Activated gamma-delta T cell treated with Interleukin-2 at 50 U/mL for 16 hours (primary cell): ENCODE results near the gene RIMBP3C.
"Not testable (repeated sequence)": the region's sequence is repeated elsewhere in the genome, so short reads cannot be mapped to it uniquely, and the experiment has no call there.

Source experiments
- DNase-seq: peaks from one replicate; pipeline ENCODE4 v3.0.0-alpha.2; 2020

The RIMBP3C gene

GRCh38 chr22:21571679-21572078, 20.4 kb upstream of the RIMBP3C start:
- no peak for DNase-seq

DNA sequence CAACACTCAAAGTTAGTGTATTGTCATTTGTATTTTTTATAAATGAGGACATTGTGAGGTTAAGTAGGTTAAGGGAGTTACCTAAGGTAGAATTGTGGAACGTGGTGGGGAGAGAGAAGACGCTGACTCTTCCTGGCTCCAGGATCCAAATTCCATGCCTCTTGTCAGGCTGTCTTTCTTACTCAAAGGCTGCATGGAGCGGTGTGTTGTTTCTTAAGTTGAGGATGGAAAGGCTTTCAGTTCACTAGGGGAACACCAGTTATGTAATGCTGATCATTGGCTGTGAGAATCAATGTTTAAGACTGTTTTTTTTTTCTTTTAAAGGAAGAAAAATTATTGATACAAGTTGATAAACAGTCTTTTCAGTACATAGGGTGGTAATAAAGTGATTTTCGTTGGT, 19.1 kb upstream of the RIMBP3C start:
- no peak for DNase-seq

GRCh38 chr22:21569459-21570170, 18.4 kb upstream of the RIMBP3C start:
- no peak for DNase-seq

DNA sequence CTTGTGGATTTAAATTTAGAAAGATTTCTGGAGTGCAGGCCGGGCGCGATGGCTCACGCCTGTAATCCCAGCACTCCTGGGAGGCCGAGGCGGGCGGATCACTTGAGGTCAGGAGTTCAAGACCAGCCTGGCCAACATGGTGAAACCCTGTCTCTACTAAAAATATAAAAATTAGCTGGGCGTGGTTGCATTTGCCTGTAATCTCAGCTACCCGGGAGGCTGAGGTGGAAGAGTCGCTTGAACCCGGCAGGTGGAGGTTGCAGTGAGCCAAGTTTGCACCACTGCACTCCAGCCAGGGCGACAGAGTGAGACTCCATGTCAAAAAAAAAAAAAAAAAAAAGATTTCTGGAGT, 17.8 kb upstream of the RIMBP3C start:
- DNase-seq, result not testable (repeated sequence)

GRCh38 chr22:21568347-21569075, 17.2 kb upstream of the RIMBP3C start:
- peak; percentile 14 for DNase-seq

- DNase-seq, result peak; percentile 79
Measured at GRCh38 chr22:21567456-21568346, 16.4 kb upstream of the RIMBP3C start, which contains the start of gene UBE2L3. UBE2L3 (plus strand) TSS chr22:21567714; CDS start chr22:21567745, 31 bp downstream.

DNA sequence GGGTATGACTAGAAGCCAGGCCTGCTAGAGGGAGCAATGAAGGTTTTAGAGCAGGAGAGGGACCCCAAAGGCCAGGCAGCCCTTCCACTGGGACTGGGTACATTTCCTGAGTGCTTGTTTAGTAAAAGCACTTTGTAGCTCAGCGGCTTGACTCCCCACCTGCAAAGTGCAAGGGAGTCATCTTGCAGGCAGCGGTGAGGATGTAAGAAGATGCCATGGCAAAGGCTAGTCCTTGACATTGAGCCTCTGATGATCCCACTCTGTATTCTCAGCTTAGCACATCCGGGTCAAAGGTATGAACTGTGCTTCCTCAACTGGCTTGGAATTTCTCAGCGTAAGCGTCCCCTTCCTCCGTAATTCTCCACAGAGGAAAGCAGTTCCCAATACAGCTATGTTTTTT, 13.2 kb upstream of the RIMBP3C start:
- DNase-seq, result no peak

DNA sequence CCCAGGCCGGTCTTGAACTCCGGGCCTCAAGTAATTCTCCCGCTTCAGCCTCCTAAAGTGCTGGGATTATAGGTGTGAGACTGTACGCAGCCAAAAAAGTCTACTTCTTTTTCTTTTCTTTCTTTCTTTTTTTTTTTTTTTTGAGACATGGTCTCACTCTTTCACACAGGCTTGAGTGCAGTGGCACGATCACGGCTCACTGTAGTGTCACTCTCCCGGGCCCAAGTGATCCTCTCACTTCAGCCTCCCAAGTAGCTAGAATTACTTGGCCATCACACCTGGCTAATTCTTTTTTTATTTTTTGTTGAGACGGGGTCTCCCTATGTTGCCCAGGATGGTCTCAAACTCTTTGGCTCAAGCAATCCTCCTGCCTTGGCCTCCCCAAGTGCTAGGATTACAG, 12.7 kb upstream of the RIMBP3C start:
- DNase-seq, result no peak

DNA sequence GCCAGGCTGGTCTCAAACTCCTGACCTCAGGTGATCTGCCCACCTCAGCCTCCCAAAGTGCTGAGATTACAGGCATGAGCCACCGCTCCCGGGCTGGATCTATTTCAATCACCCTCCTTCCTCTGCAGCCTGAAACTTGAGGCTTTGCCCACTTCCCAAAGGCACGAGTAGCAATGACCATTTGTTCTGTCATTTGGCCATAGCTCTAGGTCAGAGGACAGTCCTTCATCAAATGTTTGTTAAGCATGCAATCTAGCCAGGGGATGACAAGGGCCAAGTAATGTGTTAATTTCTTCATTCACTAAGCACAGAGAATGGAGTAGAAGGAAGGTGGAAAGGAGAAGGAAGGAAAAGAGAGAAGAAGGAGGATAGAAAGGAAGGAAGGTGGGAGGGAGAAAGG, 9.4 kb upstream of the RIMBP3C start:
- not testable (repeated sequence) for DNase-seq

DNA sequence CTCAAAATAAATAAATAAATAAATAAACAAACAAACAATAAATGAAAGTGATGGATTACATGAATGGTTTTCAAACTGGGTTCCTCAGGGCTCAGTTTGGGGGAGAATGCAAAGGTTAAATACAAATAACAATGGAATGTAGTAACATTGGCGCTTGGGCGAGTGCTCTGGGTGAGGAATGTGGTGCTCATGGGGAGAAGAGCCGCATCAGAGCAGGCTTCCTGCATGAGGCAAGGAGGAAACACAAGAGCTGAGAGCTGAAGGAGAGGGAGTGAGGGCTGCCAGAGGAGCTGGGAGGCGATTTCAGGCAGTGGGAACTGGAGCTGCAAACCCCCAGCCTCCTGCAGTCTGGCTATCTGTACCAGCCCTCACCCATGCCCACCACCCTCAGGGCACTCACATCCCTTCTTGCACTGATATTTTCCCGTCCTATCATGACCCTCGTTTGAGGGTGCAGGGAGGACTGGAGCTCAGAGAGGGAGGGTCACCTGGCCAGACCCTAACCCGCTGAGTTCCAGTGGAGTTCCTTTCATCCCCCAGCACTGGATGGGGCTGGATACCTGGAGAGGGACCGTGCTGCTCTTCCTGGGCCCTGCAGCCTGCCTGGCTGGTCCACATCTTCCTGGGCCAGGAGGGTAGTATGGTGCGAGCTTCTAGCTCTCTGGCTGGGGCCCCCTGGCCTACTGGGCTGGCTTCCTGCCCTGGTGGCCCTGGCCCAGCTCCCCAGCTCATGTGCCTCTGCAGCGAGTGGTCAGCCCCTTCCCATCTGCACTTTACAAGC, 8.3 kb upstream of the RIMBP3C start:
- not testable (repeated sequence) for DNase-seq

DNA sequence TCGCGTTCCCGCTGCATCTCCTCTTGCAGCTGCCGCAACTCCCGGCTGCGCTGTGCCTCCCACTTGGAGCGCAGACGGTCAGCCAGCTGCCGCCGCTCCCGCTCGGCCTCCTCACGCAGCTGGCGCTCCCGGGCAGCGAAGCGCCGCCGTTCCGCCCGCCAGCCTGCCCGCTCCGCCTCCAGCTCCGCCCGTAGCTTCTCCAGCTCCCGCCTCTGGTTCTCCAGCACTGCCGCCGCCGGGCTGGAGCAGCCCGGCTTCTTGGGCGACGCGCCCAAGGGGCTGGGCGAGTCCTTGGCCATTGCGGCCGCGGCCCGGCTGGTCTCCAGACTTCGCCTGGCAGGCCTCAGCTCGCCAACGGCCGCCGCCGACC, 598 bp downstream of the RIMBP3C start:
- not testable (repeated sequence) for DNase-seq

DNA sequence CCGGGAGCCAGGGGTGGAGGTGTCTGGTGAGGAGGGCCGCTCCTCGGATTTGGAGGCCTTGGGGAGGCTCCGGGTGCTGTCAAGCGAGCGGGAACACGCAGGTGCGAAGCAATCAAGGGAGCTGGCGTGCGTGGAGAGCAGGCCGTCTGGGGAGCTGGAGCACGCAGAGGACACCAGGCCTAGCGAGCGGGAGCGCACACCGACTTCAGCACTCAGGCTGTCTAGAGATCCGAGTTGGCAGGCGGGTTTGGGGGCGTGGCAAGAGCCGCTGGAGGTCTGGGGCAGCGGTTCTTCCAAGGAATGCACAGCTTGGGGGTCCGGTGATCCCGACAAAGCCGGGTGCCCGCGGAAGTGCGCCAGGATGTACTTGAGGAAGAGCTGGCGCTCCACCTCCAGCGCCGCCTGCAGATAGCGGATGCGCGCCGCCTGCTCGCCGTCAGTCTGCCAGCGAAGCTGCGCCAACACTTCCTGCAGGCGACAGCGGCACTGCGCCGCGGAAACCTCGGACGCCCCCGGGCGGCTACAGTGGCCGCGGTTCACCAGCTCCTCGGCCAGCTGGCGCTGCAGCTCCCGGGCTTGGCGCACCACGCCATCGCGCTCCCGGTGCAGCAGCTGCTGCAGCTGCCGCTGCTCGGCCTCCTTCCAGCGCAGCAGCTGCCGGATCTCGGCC, 1.1 kb downstream of the RIMBP3C start:
- not testable (repeated sequence) for DNase-seq

- not testable (repeated sequence) for DNase-seq
Measured at GRCh38 chr22:21549558-21549957, 1.7 kb downstream of the RIMBP3C start.

GRCh38 chr22:21544432-21545322, 6.6 kb downstream of the RIMBP3C start:
- not testable (repeated sequence) for DNase-seq

- DNase-seq, result not testable (repeated sequence)
Measured at GRCh38 chr22:21539862-21540261, 11.4 kb downstream of the RIMBP3C start.

DNA sequence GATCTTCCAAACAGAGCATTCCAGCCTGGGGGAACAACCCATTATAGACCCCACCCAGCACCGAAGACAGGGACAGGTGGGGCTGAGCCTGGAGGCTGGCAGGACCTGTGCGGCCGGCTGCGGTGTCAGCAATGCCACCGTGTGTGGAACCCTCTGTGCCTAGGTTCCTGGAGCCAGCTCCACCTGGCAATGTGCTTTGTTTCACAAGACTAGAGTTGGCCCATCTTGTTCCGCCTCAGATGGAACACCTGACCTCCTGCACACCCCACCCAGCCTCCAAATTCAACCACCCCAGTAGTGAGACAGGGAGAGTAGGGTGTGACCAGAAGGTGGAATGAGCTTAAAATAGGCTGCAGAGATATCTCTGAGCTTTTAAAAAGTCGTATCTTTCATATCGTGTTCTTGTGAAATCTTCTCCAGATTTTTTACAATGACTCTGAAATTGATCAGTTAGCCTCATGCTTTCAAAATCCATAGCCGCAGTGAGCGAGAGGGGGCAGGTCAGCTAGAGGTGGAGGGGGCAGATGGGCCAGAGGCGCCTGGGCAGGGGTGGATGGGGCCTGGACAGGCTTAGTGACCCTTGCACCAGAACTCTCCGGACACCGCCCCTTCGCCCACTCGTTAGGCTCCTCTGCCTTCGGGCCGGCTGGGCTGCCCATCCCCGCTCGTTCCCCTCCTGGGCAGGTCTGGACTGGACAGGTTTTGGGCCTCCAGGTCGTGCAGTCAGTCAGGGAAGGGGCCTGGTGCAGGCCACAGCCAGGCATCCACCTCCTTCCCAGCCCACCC, 18.2 kb downstream of the RIMBP3C start:
- not testable (repeated sequence) for DNase-seq

DNA sequence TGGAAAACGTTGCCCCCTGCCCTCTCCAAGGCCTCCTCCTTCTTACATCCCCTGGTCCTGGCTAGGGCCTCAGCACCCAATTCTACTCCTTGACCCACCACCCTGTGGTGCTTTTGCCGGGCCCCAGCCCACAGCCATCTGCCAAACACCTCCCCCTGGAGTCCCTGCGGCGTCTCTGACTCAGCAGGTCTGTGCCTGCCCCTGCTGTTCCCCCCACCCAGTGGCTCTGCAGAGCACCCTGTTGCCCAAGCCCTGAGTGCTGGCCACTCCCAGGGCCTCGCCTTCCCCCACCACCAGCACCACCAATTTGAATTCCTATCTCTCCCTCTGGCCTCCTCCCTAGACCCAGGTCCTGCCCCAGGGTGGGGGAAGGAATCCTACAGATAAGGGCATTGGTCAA, 19.7 kb downstream of the RIMBP3C start:
- DNase-seq, result not testable (repeated sequence)

- DNase-seq, result not testable (repeated sequence)
Measured at GRCh38 chr22:21526705-21527500, 24.4 kb downstream of the RIMBP3C start.
